H9 (cell line): Measurements from ENCODE around the gene PRUNE1. TPM values are rescaled to one million over a fixed set of nuclear protein-coding genes. Genes with fewer than 3 reads are reported as not detected.
A peak's percentile ranks its signal among the peaks of the same experiment; 100 is the strongest.

Experiments used
- DNase-seq: peaks from one replicate; pipeline ENCODE4 v3.0.0-alpha.2; 2017
- H2AFZ ChIP-seq: one replicate; pipeline ENCODE4 v1.6.1; 2013; ENCODE audit warnings: mild to moderate bottlenecking, low read length, control low read depth, moderate library complexity
- H2AK5ac ChIP-seq: 2 replicates; pipeline ENCODE4 v1.6.1; 2013; ENCODE audit warnings: low read length, control low read depth, mixed read lengths; ENCODE audit not compliant: insufficient read length
- H2BK120ac ChIP-seq: one replicate; pipeline ENCODE4 v1.6.1; 2013; ENCODE audit warnings: low read depth, mild to moderate bottlenecking, low read length, control low read depth, inconsistent platforms; ENCODE audit not compliant: poor library complexity, severe bottlenecking
- H2BK12ac ChIP-seq: 2 replicates; pipeline ENCODE4 v1.6.1; 2013; ENCODE audit warnings: low read length, control low read depth, mixed read lengths, low read depth; ENCODE audit not compliant: insufficient read length
- H2BK15ac ChIP-seq: 2 replicates; pipeline ENCODE4 v1.6.1; 2013; ENCODE audit warnings: low read depth, low read length, control low read depth
- H2BK20ac ChIP-seq: one replicate; pipeline ENCODE4 v1.6.1; 2013; ENCODE audit warnings: low read depth, mild to moderate bottlenecking, low read length, control low read depth, inconsistent platforms; ENCODE audit not compliant: poor library complexity, severe bottlenecking
- H2BK5ac ChIP-seq: 2 replicates; pipeline ENCODE4 v1.6.1; 2013; ENCODE audit warnings: low read length, control low read depth, mixed read lengths; ENCODE audit not compliant: insufficient read length
- H3K14ac ChIP-seq: 2 replicates; pipeline ENCODE4 v1.6.1; 2013; ENCODE audit warnings: low read length, control low read depth; ENCODE audit not compliant: insufficient read depth
- H3K18ac ChIP-seq: 2 replicates; pipeline ENCODE4 v1.6.1; 2013; ENCODE audit warnings: low read depth, mild to moderate bottlenecking, mixed read lengths, low read length, control low read depth; ENCODE audit not compliant: insufficient read length
- H3K23ac ChIP-seq: 2 replicates; pipeline ENCODE4 v1.6.1; 2013; ENCODE audit warnings: low read length, control low read depth, mixed read lengths, low read depth; ENCODE audit not compliant: insufficient read length
- H3K23me2 ChIP-seq: 2 replicates; pipeline ENCODE4 v1.6.1; 2013; ENCODE audit warnings: low read depth, mild to moderate bottlenecking, mixed read lengths, low read length, control low read depth; ENCODE audit not compliant: insufficient read length, poor library complexity, severe bottlenecking
- H3K27ac ChIP-seq: 2 replicates; pipeline ENCODE4 v1.5.1; 2013; ENCODE audit warnings: low read length, control low read depth, mixed read lengths, low read depth; ENCODE audit not compliant: insufficient read length
- H3K27me3 ChIP-seq: 2 replicates; pipeline ENCODE4 v1.6.1; 2013; ENCODE audit warnings: low read length, control low read depth, inconsistent platforms; ENCODE audit not compliant: insufficient read depth
- H3K4ac ChIP-seq: 2 replicates; pipeline ENCODE4 v1.6.1; 2013; ENCODE audit warnings: low read depth, mild to moderate bottlenecking, control low read depth, inconsistent platforms, low read length, moderate library complexity
- H3K4me1 ChIP-seq: 2 replicates; pipeline ENCODE4 v1.6.1; 2013; ENCODE audit warnings: low read length, control low read depth, inconsistent platforms; ENCODE audit not compliant: insufficient read depth
- H3K4me2 ChIP-seq: 2 replicates; pipeline ENCODE4 v1.6.1; 2013; ENCODE audit warnings: low read length, control low read depth, mixed read lengths; ENCODE audit not compliant: insufficient read length, insufficient read depth
- H3K56ac ChIP-seq: 2 replicates; pipeline ENCODE4 v1.6.1; 2013; ENCODE audit warnings: low read depth, mild to moderate bottlenecking, mixed read lengths, low read length, control low read depth; ENCODE audit not compliant: insufficient read length
- H3K79me1 ChIP-seq: 2 replicates; pipeline ENCODE4 v1.6.1; 2013; ENCODE audit warnings: low read depth, mild to moderate bottlenecking, moderate library complexity, low read length, control low read depth, inconsistent platforms; ENCODE audit not compliant: insufficient read depth, poor library complexity, severe bottlenecking
- H3K79me2 ChIP-seq: 2 replicates; pipeline ENCODE4 v1.6.1; 2013; ENCODE audit warnings: low read length, control low read depth, inconsistent platforms; ENCODE audit not compliant: insufficient read depth
- H3K9ac ChIP-seq: 2 replicates; pipeline ENCODE4 v1.6.1; 2013; ENCODE audit warnings: low read length, control low read depth, mixed read lengths; ENCODE audit not compliant: insufficient read length; ENCODE audit errors: extremely low read depth
- H3K9me3 ChIP-seq: one replicate; pipeline ENCODE4 v1.6.1; 2013; ENCODE audit warnings: low read depth, low read length, inconsistent platforms; ENCODE audit not compliant: control insufficient read depth
- H3T11ph ChIP-seq: one replicate; pipeline ENCODE4 v1.6.1; 2013; ENCODE audit warnings: mild to moderate bottlenecking, low read length, control low read depth, inconsistent platforms
- H4K20me1 ChIP-seq: one replicate; pipeline ENCODE4 v1.6.1; 2013; ENCODE audit not compliant: control insufficient read depth, insufficient read length, insufficient read depth
- H4K5ac ChIP-seq: 2 replicates; pipeline ENCODE4 v1.6.1; 2013; ENCODE audit warnings: low read depth, mild to moderate bottlenecking, mixed read lengths, low read length, control low read depth; ENCODE audit not compliant: insufficient read length
- H4K8ac ChIP-seq: replicated peaks from 2 replicates; pipeline ENCODE4 v1.6.1; 2013; ENCODE audit warnings: low read length, control low read depth, mixed read lengths, low read depth; ENCODE audit not compliant: insufficient read length
- H4K91ac ChIP-seq: 2 replicates; pipeline ENCODE4 v1.6.1; 2013; ENCODE audit warnings: low read depth, mild to moderate bottlenecking, moderate library complexity, mixed read lengths, low read length, control low read depth; ENCODE audit not compliant: insufficient read length
- H3K27ac Mint-ChIP-seq, 3 experiments: 2 replicates in 2 of 3; 3 replicates in 1 of 3; pipeline ENCODE4 v1.8.0; 2020 to 2021; ENCODE audit warnings: mixed read lengths in 3 of 3, mild to moderate bottlenecking in 1 of 3, moderate library complexity in 1 of 3
- H3K27me3 Mint-ChIP-seq: 2 replicates; pipeline ENCODE4 v1.8.0; 2021; ENCODE audit warnings: low read depth, mild to moderate bottlenecking, moderate library complexity, mixed read lengths
- H3K36me3 Mint-ChIP-seq, 3 experiments: 2 replicates in 2 of 3; 3 replicates in 1 of 3; pipeline ENCODE4 v1.8.0; 2020 to 2021; ENCODE audit warnings: low read depth in 3 of 3, mixed read lengths in 3 of 3; ENCODE audit not compliant: insufficient read depth in 1 of 3
- H3K4me1 Mint-ChIP-seq, 2 experiments: 2 replicates each; pipeline ENCODE4 v1.8.0; 2020; ENCODE audit warnings: mixed read lengths in 2 of 2
- H3K4me3 Mint-ChIP-seq, 2 experiments: 2 replicates in 1 of 2; 3 replicates in 1 of 2; pipeline ENCODE4 v1.8.0; 2020 to 2021; ENCODE audit warnings: mild to moderate bottlenecking in 2 of 2, mixed read lengths in 2 of 2, moderate library complexity in 1 of 2
- H3K9me3 Mint-ChIP-seq, 2 experiments: 2 replicates in 1 of 2; 3 replicates in 1 of 2; pipeline ENCODE4 v1.8.0; 2020; ENCODE audit warnings: mild to moderate bottlenecking in 2 of 2, mixed read lengths in 2 of 2, moderate library complexity in 1 of 2
- WGBS: extraction: QIAGEN DNeasy Blood & Tissue Kit; methylation state at CpG from one replicate; pipeline ENCODE4 v1.1.7; 2013; ENCODE audit warnings: missing lambda C conversion rate, low lambda C conversion rate, mixed read lengths; ENCODE audit not compliant: insufficient read length; ENCODE audit errors: extremely low coverage; 5-methylcytosine and 5-hydroxymethylcytosine counted together
- total RNA-seq: library from RNA; stranded (reverse); gene quantifications from 2 replicates; pipeline ENCODE4 v1.2.1, GENCODE V29; 2021
- TF ChIP-seq, protein P1 (sequence below): fragments of 200-600 bp; sonication (generic); conservative IDR thresholded peaks from 3 replicates; pipeline ENCODE4 v1.8.0; 2021; ENCODE audit warnings: antibody characterized with exemption, mild to moderate bottlenecking

The PRUNE1 gene
- total RNA-seq, 1 experiment from 2014 or later = 22.3 TPM

DNA sequence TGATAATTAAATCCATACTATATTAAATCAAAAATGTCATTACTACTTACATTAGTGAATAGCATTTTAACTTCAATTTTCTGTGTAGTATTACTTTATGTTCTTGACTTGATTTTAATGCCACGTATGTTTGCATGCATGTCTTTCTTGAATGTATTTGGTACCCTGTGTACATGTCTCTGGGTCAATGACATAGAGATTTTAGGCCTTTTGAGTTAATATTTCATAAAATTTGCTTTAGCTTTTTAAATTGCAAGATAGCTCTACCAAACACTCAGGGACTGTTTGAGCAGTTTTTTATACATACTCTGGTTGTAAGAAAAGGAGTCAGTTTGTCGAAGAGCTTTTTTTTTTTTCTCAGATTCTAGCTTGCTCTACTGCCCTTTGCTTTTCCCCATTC, 53.5 kb downstream of the PRUNE1 start:
- no peak overlapping the region for H4K91ac ChIP-seq
- Mint-ChIP-seq H3K9me3 (no peaks in the 10 kb centered on the region), H3K4me1 (peaks cover 42 to 46% of the 10 kb centered on the region in 2 experiments), H3K36me3 (peaks cover 10 to 32% (median 28%) of the 10 kb centered on the region in 3 experiments), H3K27ac (peak overlapping the region in 1 of 3 experiments; percentile 36; a peak in 1 of 7 replicates), H3K27me3 (no peaks in the 10 kb centered on the region), H3K4me3 (peak overlapping the region; percentile 94 to 98)
- DNase-seq = no peak
- no peaks in the 10 kb centered on the region for H3K27me3 ChIP-seq
- H2AK5ac ChIP-seq = no peak overlapping the region
- no peak overlapping the region for H3K18ac ChIP-seq
- H3K9me3 ChIP-seq = no peaks in the 10 kb centered on the region
- no peak overlapping the region for H3K14ac ChIP-seq
- H3K9ac ChIP-seq = no peak overlapping the region
- peaks cover 30% of the 10 kb centered on the region; the same call in 1 of the 2 replicates for H3K79me2 ChIP-seq
- no peak overlapping the region for H2BK12ac ChIP-seq
- H4K8ac ChIP-seq = no peak overlapping the region
- no peak overlapping the region for H3K23ac ChIP-seq
- H2BK120ac ChIP-seq = no peak overlapping the region
- H3K4me2 ChIP-seq = peak overlapping the region; percentile 86
- peaks cover 22% of the 10 kb centered on the region for H3K23me2 ChIP-seq
- no CpG with 5 or more reads among the region's 2 CpGs for WGBS
- H2AFZ ChIP-seq = no peak overlapping the region
- H2BK5ac ChIP-seq = no peak overlapping the region
- TF ChIP-seq, protein P1, sequence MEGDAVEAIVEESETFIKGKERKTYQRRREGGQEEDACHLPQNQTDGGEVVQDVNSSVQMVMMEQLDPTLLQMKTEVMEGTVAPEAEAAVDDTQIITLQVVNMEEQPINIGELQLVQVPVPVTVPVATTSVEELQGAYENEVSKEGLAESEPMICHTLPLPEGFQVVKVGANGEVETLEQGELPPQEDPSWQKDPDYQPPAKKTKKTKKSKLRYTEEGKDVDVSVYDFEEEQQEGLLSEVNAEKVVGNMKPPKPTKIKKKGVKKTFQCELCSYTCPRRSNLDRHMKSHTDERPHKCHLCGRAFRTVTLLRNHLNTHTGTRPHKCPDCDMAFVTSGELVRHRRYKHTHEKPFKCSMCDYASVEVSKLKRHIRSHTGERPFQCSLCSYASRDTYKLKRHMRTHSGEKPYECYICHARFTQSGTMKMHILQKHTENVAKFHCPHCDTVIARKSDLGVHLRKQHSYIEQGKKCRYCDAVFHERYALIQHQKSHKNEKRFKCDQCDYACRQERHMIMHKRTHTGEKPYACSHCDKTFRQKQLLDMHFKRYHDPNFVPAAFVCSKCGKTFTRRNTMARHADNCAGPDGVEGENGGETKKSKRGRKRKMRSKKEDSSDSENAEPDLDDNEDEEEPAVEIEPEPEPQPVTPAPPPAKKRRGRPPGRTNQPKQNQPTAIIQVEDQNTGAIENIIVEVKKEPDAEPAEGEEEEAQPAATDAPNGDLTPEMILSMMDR = no peak
- H3K56ac ChIP-seq = no peak overlapping the region
- no peak overlapping the region for H2BK15ac ChIP-seq
- no peak overlapping the region for H3K27ac ChIP-seq
- no peak overlapping the region for H2BK20ac ChIP-seq
- H3K4me1 ChIP-seq = peaks cover 7% of the 10 kb centered on the region; the same call in 1 of the 2 replicates
- no peaks in the 10 kb centered on the region for H4K20me1 ChIP-seq
- H4K5ac ChIP-seq = no peak overlapping the region
- H3T11ph ChIP-seq = no peak overlapping the region
- H3K79me1 ChIP-seq = peaks cover 10% of the 10 kb centered on the region
- no peak overlapping the region for H3K4ac ChIP-seq
